Kidney (tissue), 14 donors: ENCODE results near the gene ESAM. TPM values are rescaled to one million over a fixed set of nuclear protein-coding genes. Genes with fewer than 3 reads are reported as not detected.

ENCODE experiments used
- DNase-seq, 5 donors: peaks; one replicate each; pipeline ENCODE4 v3.0.0-alpha.2; 2013 to 2020
- FAIRE-seq: peaks from 2 replicates; lab custom pipeline; 2012; peaks lifted over from hg19 to GRCh38; lab: Jason Lieb, UNC
- H3K27ac ChIP-seq, 2 donors: one replicate each; pipeline ENCODE4 v1.7.0; 2013; ENCODE audit warnings: low read depth in 2 of 2, low read length in 2 of 2, inconsistent platforms in 1 of 2
- H3K27me3 ChIP-seq: one replicate; pipeline ENCODE4 v1.7.1; 2013; ENCODE audit warnings: low read length, inconsistent platforms; ENCODE audit not compliant: control insufficient read depth, insufficient read depth
- H3K36me3 ChIP-seq, 3 donors: one replicate each; pipeline versions ENCODE4 v1.7.0 to v1.7.1; 2013; ENCODE audit warnings: low read length in 3 of 3, control low read depth in 1 of 3, inconsistent platforms in 1 of 3; ENCODE audit not compliant: insufficient read depth in 3 of 3, control insufficient read depth in 2 of 3
- H3K4me1 ChIP-seq, 3 donors: one replicate each; pipeline versions ENCODE4 v1.7.0 to v1.7.1; 2013; ENCODE audit warnings: low read length in 3 of 3, inconsistent platforms in 1 of 3, low read depth in 1 of 3; ENCODE audit not compliant: control insufficient read depth in 2 of 3, insufficient read depth in 2 of 3
- H3K4me3 ChIP-seq, 3 donors: one replicate each; pipeline versions ENCODE4 v1.7.0 to v1.8.1; 2013; ENCODE audit warnings: low read length in 3 of 3, control low read depth in 1 of 3, inconsistent platforms in 1 of 3
- H3K9ac ChIP-seq, 3 donors: one replicate each; pipeline versions ENCODE4 v1.7.0 to v1.7.1; 2013; ENCODE audit warnings: low read length in 3 of 3, control low read depth in 1 of 3, inconsistent platforms in 1 of 3
- H3K9me3 ChIP-seq, 3 donors: one replicate each; pipeline versions ENCODE4 v1.7.0 to v1.7.1; 2013; ENCODE audit warnings: low read length in 3 of 3, control low read depth in 1 of 3, inconsistent platforms in 1 of 3; ENCODE audit not compliant: control insufficient read depth in 2 of 3, insufficient read depth in 1 of 3
- intact Hi-C: fragments of 100-400 bp; cut with DNase I; formaldehyde crosslinking; loops from one replicate; pipeline ENCODE4 v1.11.1; 2022
- polyA plus RNA-seq: library from polyadenylated mRNA; stranded (reverse); fragments of 350-450 nt; fragmentation: Illumina TruSeq; extraction: RNeasy Lipid Tissue Mini Kit (QIAGEN cat#74804); gene quantifications from one replicate; pipeline ENCODE4 v1.2.3, GENCODE V29; 2014; ENCODE audit warnings: low read depth, low replicate concordance; ENCODE audit not compliant: insufficient read depth
- total RNA-seq: library from RNA; stranded (reverse); fragmentation: NEBNext Ultra II Directional; extraction: Animal tissue kit (Norgen Biotek cat#: 25700); gene quantifications from one replicate; pipeline ENCODE4 v1.2.1, GENCODE V29; 2021
- TF ChIP-seq, protein P1 (sequence below): IDR thresholded peaks from 3 replicates; pipeline ENCODE4 v1.5.1; 2012; ENCODE audit warnings: mild to moderate bottlenecking, moderate library complexity, borderline replicate concordance; ENCODE audit not compliant: insufficient read depth; ENCODE audit errors: extremely low read depth
- donor health status: control.
- donor health status: control.
- donor health status: control.
- donor health status: control.
- donor health status: control.
- donor health status: DM: yes; HTN: yes; CAD: no.
- donor health status: Normal renal cell carcinoma (clear cell type).

ESAM gene
- total and polyA plus RNA-seq, 2 donors from 2014 or later: 63.0 to 85.8 TPM

DNA sequence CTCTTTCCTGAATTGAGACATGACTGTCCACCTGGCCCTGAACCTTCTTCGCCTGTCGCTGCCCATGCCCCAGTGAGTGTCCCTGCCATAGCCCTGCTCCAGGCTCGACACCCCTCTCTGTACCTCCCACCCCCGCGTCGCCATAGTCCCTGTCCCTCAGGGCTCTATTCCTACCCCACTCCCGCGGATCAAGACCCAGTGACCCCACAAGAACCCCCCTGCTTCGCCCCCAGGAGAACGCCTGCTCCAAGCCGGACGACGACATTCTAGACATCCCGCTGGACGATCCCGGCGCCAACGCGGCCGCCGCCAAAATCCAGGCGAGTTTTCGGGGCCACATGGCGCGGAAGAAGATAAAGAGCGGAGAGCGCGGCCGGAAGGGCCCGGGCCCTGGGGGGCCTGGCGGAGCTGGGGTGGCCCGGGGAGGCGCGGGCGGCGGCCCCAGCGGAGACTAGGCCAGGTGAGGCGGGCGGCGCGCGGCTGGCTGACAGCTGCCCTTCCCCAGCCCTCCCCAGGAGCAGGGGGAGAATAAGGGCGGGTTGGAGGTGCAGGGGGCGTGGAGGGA is 16.7 kb downstream of the ESAM start:
- peaks cover 56% of the 10 kb centered on the region for H3K27me3 ChIP-seq
- DNase-seq (peak in 3 of 5 donors; percentile 14 to 78 (median 52)), FAIRE-seq (no peak)
- no peaks in the 10 kb centered on the region for H3K36me3 ChIP-seq
- H3K27ac ChIP-seq: no peak overlapping the region
- no peak overlapping the region for H3K9ac ChIP-seq
- peak overlapping the region in 1 of 3 donors; percentile 63 for H3K4me3 ChIP-seq
- H3K4me1 ChIP-seq: peaks cover 0 to 20% (median 2%) of the 10 kb centered on the region in 3 donors
- intact Hi-C loops: no loop called here
- no peaks in the 10 kb centered on the region for H3K9me3 ChIP-seq
- TF ChIP-seq, protein P1, sequence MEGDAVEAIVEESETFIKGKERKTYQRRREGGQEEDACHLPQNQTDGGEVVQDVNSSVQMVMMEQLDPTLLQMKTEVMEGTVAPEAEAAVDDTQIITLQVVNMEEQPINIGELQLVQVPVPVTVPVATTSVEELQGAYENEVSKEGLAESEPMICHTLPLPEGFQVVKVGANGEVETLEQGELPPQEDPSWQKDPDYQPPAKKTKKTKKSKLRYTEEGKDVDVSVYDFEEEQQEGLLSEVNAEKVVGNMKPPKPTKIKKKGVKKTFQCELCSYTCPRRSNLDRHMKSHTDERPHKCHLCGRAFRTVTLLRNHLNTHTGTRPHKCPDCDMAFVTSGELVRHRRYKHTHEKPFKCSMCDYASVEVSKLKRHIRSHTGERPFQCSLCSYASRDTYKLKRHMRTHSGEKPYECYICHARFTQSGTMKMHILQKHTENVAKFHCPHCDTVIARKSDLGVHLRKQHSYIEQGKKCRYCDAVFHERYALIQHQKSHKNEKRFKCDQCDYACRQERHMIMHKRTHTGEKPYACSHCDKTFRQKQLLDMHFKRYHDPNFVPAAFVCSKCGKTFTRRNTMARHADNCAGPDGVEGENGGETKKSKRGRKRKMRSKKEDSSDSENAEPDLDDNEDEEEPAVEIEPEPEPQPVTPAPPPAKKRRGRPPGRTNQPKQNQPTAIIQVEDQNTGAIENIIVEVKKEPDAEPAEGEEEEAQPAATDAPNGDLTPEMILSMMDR: no peak

DNA sequence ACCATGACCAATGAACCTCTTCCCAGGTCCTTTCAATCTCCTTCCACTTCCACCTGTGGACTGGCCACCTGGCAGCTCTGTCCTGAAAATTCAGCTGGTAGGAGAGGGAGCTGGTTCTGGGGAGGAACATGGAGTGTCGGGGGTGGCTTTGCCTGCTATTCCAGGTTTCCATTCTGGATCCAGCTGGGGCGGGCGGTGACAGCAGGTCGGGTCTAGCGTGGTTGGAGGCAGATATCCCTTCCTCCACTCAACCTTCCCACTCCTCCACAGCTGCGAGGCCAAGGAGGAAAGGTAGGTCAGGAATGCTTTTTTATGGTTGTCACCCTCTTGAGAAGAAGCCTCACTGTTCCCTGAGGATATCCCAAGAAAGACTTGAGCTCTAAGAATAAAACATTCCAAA is 19.0 kb downstream of the ESAM start:
- FAIRE-seq (no peak), DNase-seq (no peak)
- Histone ChIP-seq H3K36me3 (no peaks in the 10 kb centered on the region), H3K4me3 (no peak overlapping the region), H3K9ac (no peak overlapping the region), H3K27me3 (peaks cover 42% of the 10 kb centered on the region), H3K4me1 (peaks cover 0 to 17% (median 10%) of the 10 kb centered on the region in 3 donors), H3K9me3 (no peaks in the 10 kb centered on the region), H3K27ac (no peak overlapping the region)
- intact Hi-C loops: no loop called here
- TF ChIP-seq, protein P1: no peak

DNA sequence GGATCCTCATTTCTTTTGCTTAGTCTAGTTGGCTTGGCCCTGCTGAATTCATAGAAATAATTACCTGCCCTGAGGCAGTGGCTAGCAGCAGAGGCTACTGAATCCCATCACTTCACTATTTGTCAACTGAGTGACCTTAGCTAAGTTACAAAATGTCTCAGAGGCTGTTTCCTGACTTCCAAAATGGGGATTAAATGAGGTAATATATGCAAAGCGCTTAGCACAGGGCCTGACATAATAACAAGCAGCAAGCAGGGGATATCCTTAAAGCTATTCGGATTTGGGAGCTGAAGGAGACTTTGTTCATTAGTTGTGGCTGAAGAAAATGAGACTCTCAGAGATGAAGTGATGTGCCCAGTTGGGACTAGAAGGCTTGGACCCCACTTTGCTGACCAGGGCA is 19.5 kb downstream of the ESAM start:
- FAIRE-seq: no peak
- intact Hi-C loops: no loop called here
- H3K9ac ChIP-seq: no peak overlapping the region

More for the DNA sequence above, 19.5 kb downstream of the ESAM start:
- Histone ChIP-seq H3K4me3 (no peak overlapping the region), H3K36me3 (no peaks in the 10 kb centered on the region), H3K27ac (no peak overlapping the region), H3K27me3 (peaks cover 39% of the 10 kb centered on the region), H3K4me1 (peaks cover 0 to 17% (median 10%) of the 10 kb centered on the region in 3 donors), H3K9me3 (no peaks in the 10 kb centered on the region)
- TF ChIP-seq, protein P1: no peak
- DNase-seq: peak in 1 of 5 donors; percentile 1
